Measurements from ENCODE around the gene SLC9B2.

- TF ChIP-seq CTCF (IDR thresholded peaks at IDR 0.05; ENCODE audit: borderline replicate concordance, extremely low read depth, low read length, poor library complexity, severe bottlenecking), result peak; percentile 85
- TF ChIP-seq EZH2 (IDR thresholded peaks at IDR 0.05; ENCODE audit: borderline replicate concordance, low read depth, low read length, severe bottlenecking), result no peak
Measured at GRCh38 chr4:103008875-103009729, 67.5 kb downstream of the SLC9B2 start.

Data from DND-41 (cell line).